Stimulated activated CD8-positive, alpha-beta memory T cell treated with anti-CD3 and anti-CD28 coated beads, Interleukin-4, amount 100 ng/mL, for 48 hours (primary cell): Measurements from ENCODE around the gene SMAD4.
"Not testable (repeated sequence)": the region's sequence is repeated elsewhere in the genome, so short reads cannot be mapped to it uniquely, and the experiment has no call there.

ENCODE experiments used
- DNase-seq: peaks from one replicate; pipeline ENCODE4 v3.0.0-alpha.2; 2020

The SMAD4 gene

GRCh38 chr18:51074605-51075004, 44.6 kb downstream of the SMAD4 start:
- DNase-seq, result no peak

- DNase-seq, result no peak
Measured at GRCh38 chr18:51076503-51076902, 46.5 kb downstream of the SMAD4 start.

GRCh38 chr18:51077217-51077616, 47.2 kb downstream of the SMAD4 start:
- DNase-seq, result no peak

DNA sequence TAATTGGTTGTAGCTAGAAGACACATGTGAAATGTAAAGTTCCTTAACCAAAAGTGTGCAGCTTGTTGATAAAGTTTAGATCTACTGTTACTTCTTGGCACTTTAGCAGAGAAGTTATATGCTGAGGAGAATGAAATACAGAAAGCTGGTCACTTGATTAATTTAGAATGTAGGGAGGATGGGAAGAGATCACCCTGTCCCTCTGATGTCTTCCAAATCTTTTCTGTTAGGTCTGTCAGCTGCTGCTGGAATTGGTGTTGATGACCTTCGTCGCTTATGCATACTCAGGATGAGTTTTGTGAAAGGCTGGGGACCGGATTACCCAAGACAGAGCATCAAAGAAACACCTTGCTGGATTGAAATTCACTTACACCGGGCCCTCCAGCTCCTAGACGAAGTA, 48.0 kb downstream of the SMAD4 start:
- no peak for DNase-seq

GRCh38 chr18:51082571-51083267, 52.7 kb downstream of the SMAD4 start:
- DNase-seq, result no peak

DNA sequence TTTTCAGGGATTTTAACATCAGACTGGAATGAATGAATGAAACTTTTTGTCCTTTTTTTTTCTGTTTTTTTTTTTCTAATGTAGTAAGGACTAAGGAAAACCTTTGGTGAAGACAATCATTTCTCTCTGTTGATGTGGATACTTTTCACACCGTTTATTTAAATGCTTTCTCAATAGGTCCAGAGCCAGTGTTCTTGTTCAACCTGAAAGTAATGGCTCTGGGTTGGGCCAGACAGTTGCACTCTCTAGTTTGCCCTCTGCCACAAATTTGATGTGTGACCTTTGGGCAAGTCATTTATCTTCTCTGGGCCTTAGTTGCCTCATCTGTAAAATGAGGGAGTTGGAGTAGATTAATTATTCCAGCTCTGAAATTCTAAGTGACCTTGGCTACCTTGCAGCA, 53.4 kb downstream of the SMAD4 start:
- no peak for DNase-seq

GRCh38 chr18:51088410-51088809, 58.4 kb downstream of the SMAD4 start:
- no peak for DNase-seq

GRCh38 chr18:51089691-51090090, 59.7 kb downstream of the SMAD4 start:
- DNase-seq, result no peak

DNA sequence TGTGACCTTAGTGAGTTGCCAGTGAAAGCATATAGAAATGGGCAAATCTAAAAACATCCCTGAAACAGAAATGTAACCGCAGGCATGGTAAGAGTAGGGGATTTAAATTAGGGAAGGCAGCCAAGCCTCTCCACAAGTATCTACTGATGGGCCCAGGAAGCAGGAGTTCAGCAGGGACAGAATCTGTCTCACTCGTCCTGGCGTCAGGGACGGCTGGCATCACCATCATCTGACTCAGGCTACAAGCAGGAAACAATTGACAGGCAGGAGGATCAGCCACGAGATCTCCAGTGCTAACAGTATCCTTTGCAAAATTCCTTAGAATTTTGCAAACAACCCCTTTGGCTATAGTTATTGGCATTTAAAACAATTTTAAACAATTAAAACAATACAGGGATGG, 61.3 kb downstream of the SMAD4 start:
- no peak for DNase-seq

DNA sequence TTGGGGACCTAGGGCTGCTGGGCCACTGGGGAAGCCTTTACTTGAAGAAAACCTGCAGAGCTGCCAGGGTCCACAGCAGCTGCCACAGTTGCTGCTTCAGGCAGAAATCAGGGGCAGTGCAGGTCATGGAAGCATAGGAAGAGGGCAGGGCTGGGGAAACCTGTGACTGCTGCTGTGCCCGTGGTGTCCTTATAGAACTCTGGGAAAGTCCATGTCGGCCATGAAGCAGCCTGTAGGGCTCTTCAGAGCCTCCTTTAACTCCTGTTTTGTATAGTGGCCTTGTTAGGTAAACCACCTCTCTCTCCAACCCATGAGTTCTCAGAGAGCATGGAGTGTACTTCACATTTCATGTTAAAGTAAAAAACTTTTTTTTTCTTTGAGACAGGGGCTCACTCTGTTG, 62.1 kb downstream of the SMAD4 start:
- no peak for DNase-seq

- not testable (repeated sequence) for DNase-seq
Measured at GRCh38 chr18:51092967-51093366, 63.0 kb downstream of the SMAD4 start.

DNA sequence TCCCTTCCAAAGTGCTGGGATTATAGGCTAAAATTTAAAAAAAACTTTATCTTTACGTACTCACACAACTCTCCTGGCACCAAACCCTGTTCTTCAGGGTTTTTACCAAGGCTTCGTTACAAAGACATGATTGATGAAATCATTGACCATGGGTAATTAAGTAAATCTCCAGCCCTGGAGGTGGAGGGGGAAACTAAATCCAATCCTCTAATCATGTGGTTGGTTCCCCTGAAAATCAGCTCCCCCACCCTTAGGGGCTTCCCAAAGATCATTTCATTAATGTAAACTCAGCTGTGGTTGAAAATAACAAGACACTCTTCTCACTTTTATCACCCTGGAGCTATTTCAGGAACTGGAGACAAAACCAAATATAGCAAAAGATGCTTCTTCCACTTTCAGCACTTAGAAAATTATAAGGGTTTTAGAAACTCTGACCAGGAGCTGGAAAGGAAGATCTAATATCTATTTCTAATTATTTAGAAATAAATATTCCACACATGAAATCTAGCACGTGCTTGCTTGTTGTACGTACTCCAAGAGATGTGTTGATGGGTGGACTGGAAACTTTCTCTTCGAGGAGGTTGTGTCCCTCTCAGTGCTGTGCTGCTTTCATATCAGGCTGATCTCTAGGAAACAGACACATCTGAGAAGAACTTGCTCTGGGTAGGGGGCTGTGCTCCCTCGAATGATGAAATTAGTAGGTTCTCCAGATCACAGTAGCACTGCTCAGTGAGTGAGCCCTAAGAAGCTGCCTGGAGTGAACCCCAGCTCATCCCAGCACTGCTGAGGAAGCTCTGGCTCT, 67.2 kb downstream of the SMAD4 start:
- no peak for DNase-seq

- no peak for DNase-seq
Measured at GRCh38 chr18:51098082-51098481, 68.1 kb downstream of the SMAD4 start.

DNA sequence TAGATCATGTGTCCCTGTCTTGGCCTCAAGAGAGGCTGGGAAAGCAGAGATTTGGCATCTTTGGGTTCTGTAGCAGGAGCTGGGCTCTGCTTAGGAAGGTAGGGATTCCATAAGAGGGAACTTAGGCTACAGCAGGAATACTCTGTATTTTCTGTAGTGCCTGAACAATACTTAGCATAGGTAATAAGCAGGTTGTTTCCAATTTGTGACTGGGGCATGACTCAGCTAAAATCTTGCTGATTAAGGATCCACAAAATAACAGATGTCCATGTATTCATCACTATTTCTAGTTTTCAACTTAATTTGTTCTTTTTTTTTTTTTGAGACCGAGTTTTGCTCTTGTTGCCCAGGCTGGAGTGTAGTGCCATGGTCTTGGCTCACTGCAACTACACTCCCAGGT, 68.5 kb downstream of the SMAD4 start:
- no peak for DNase-seq

GRCh38 chr18:51100385-51101120, 70.5 kb downstream of the SMAD4 start:
- DNase-seq, result no peak

DNA sequence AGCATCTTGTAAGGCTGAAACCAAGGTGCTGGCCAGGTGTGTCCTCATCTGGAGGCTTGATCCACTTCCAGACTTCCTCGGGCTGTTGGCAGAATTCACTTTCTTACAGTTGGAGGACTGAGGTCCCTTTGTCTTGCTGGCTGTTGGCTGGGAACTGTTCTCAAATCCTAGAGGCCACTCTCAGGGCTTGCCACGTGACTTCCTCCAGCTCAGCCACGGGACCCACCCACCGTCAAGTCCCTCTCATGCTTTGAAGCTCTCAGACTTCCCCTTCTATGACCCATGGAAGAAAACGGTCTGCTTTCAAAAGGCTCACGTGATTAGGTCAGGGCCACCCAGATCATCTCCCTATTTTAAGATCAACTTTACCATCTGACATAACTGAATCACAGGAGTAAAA, 77.1 kb downstream of the SMAD4 start:
- DNase-seq, result no peak

DNA sequence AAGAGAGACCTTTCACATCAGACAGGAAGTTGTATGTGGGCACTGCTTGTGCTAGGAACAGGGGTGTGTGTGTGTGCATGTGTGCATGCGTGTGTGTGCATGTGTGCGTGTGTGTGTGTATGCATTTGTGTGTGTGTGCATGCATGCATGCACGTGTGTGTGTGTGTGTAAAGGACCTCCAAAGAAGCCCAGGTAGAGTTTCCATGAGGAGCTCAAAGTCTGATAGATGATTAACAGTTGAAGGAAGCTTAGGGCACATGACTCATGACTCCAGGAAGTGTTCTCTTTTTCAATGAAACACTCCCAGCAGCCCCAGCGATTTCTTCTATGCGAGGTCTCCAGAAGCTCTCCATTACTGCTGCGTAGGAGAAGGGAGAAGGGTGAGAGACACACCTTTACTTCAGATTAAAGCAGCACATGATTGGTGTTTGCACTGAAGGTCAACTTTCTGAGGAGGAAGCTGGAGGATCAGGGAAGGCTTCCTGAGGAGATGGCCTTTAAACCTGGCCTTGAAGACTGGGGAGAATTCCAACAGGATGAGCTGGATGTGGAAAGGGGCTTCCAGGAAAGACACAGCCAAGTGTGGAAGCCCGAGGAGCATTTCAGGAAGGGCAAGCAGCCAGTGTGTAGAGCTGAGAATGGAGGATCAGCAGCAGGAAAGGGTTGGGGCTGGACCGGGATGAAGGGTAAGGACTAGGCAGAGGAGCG, 77.7 kb downstream of the SMAD4 start:
- no peak for DNase-seq

- DNase-seq, result no peak
Measured at GRCh38 chr18:51108330-51108729, 78.3 kb downstream of the SMAD4 start.

GRCh38 chr18:51110073-51110797, 80.2 kb downstream of the SMAD4 start:
- peak; percentile 92 for DNase-seq

DNA sequence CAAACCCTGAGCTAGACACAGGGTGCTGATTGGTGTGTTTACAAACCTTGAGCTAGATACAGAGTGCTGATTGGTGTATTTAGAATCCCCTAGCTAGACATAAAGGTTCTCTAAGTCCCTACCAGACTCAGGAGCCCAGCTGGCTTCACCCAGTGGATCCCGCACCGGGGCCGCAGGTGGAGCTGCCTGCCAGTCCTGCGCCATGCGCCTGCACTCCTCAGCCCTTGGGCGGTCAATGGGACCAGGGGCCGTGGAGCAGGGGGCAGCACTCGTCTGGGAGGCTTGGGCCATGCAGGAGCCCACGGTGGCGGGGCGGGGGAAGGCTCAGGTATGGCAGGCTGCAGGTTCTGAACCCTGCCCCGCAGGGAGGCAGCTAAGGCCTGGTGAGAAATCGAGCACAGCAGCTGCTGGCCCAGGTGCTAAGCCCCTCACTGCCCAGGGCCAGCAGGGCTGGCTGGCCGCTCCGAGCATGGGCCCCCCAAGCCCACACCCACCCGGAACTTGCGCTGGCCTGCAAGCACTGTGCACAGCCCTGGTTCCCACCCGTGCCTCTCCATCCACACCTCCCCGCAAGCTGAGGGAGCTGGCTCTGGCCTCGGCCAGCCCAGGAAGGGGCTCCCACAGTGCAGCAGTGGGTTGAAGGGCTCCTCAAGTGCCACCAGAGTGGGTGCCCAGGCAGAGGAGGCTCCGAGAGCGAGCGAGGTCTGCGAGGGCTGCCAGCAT, 81.8 kb downstream of the SMAD4 start:
- DNase-seq, result not testable (repeated sequence)

DNA sequence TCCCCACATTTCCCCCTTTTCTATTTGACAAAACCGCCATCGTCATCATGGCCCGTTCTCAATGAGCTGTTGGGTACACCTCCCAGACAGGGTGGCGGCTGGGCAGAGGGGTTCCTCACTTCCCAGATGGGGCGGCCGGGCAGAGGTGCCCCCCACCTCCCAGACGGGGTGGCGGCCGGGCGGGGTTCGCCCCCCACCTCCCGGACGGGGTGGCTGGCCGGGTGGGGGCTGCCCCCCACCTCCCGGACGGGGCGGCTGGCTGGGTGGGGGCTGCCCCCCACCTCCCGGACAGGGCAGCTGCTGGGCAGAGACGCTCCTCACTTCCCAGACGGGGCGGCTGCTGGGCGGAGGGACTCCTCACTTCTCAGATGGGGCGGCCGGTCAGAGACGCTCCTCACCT, 87.0 kb downstream of the SMAD4 start:
- DNase-seq, result not testable (repeated sequence)

DNA sequence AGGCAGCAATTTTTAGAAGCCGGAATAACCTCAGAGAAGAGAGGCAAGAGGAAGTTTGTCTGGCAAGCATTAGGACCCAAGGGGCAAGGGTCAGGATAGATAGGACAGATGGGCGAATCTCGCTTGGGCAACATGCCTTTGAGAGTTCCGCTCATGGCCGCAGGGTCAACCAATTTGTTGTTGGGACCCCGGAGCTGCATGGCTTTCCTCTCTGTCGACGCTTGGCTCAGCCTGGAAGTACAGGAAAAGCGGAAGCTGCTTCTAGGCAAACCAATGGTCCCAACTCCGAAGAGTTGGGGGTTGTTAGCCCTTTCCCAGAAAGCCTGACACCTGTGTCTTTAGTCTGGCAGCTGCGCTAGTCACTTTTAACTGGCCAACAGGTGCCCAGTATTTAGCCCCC, 89.5 kb downstream of the SMAD4 start:
- not testable (repeated sequence) for DNase-seq
